ENCODE data around the gene EFNA4.

Gene EFNA4

DNA sequence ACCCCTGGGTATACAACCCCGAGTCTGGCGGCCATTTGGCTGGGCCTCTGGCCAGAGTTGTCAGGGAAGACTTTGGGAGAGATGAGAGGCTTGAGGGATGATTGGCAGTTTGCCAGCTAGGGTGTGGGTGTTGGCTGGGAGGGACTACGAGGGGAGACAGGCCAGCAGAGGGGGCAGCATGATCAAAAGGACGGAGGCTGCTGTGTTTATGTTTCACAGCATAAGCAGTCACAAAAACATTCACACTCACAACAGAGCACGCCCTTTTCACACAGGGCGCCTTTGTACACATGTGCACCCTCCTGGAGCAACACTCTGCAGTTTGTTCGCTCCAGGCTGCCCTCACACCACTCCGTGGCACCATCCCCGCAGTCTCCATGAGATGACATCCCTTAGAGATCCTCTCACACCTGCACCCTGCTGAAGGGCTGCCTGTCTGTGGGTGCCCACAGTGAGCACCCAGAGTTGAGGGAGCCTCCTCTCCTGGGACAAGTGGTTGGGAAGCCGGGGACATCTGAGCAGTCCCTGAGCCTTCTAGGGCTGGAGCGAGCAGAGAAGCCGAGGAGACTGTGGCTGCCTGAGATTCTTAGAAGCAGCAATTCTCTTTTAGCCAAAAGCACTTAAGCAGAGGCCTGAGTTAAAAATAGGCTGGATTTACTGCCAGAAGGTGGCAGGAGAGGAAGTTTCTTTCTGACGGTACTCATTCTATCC is 30.5 kb downstream of the EFNA4 start:
- DNase-seq (ENCODE audit: low spot score), result no peak
- TF ChIP-seq, protein P1, sequence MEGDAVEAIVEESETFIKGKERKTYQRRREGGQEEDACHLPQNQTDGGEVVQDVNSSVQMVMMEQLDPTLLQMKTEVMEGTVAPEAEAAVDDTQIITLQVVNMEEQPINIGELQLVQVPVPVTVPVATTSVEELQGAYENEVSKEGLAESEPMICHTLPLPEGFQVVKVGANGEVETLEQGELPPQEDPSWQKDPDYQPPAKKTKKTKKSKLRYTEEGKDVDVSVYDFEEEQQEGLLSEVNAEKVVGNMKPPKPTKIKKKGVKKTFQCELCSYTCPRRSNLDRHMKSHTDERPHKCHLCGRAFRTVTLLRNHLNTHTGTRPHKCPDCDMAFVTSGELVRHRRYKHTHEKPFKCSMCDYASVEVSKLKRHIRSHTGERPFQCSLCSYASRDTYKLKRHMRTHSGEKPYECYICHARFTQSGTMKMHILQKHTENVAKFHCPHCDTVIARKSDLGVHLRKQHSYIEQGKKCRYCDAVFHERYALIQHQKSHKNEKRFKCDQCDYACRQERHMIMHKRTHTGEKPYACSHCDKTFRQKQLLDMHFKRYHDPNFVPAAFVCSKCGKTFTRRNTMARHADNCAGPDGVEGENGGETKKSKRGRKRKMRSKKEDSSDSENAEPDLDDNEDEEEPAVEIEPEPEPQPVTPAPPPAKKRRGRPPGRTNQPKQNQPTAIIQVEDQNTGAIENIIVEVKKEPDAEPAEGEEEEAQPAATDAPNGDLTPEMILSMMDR (IDR thresholded peaks at IDR 0.05; ENCODE audit: extremely low read depth, missing control alignments), result no peak

DNA sequence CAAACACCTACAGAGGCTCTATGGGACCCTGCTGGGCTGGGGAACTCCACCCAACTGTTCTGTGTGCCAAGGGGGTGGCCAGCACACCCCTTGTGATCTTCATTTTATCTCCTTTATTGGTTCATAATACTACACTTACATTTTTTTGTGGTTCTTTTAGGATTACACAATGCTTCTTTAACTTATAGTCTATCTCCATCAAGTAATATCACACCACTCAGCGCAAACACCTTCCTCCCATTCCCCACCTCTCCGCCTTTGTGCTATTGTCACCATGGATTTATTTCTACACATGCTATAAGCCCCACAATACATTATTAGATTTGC is 31.0 kb downstream of the EFNA4 start:
- DNase-seq (ENCODE audit: low spot score), result no peak
- TF ChIP-seq, protein P1 (IDR thresholded peaks at IDR 0.05; ENCODE audit: extremely low read depth, missing control alignments), result no peak

DNA sequence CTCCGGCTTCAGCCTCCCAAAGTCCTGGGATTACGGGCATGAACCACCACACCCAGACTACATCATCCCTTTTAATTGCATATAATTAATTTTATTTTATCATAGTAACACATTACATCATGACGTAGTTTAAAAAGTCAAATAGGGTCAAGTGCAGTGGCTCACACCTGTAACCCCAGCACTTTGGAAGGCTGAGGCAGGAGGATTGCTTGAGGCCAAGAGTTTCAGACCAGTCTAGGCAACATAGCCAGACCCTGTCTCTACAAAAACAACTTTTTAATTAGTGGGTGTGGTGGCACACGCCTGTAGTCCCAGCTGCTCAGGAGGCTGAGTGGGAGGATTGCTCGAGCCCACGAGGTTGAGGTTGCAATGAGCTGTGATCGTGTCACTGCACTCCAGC is 35.8 kb downstream of the EFNA4 start:
- no peak for DNase-seq (ENCODE audit: low spot score)
- TF ChIP-seq, protein P1 (IDR thresholded peaks at IDR 0.05; ENCODE audit: extremely low read depth, missing control alignments), result no peak

DNA sequence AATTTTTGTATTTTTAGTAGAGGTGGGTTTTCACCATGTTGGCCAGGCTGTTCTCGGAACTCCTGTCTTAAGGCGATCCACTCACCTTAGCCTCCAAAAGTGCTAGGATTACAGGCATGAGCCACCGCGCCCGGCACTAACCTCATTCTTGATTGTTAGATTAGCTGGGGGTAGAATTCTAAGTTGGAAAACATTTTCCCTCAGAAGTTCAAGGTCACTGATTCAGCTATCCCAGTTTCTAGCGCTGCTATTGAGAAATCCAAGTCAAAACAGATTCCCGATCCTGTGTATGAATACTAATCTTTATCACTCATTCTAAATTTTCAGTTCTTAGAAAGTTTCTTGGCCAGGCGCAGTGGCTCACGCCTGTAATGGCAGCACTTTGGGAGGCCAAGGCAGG is 39.8 kb downstream of the EFNA4 start:
- DNase-seq (ENCODE audit: low spot score), result no peak
- TF ChIP-seq, protein P1 (IDR thresholded peaks at IDR 0.05; ENCODE audit: extremely low read depth, missing control alignments), result no peak

DNA sequence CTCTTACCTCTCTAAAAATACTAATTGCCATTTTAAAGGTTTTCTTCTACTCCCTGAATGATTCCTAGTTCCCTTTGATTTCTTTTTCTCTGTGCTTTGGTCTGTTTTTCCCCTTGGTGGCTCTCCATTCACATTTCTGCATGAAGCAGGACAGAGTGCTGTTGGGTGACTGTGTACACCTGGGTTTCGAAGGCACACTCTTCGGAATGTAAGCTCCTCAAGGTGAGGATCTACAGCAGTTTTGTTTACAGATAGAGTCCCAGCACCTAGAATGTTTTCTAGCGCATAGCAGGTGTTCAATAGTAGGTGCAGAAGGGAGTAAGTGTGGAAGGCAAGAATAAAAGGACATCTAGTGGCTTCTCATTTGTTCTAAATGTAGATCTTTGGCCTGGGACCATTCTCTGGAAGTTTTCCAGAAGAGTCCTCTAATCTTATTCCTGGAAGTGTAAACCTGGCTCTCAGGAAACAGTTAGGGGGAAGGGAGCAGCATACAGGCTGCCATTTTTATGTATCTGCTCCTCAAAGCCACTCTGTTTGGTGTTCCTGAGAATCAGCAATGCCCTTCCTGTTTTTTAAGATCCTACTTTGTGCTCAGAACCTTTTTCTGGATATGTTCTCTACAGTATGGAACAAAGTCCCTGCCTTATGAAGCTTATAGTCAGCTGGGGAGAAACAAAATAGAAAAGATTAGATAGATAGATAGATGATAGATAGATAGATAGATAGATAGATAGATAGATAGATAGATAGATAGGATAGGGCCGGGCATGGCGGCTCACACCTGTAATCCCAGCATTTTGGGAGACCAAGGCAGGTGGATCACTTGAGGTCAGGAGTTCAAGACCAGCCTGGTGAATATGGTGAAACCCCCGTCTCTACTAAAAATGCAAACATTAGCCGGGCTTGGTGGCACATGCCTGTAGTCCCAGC is 41.3 kb downstream of the EFNA4 start:
- DNase-seq (ENCODE audit: low spot score), result no peak
- TF ChIP-seq, protein P1 (IDR thresholded peaks at IDR 0.05; ENCODE audit: extremely low read depth, missing control alignments), result no peak

DNA sequence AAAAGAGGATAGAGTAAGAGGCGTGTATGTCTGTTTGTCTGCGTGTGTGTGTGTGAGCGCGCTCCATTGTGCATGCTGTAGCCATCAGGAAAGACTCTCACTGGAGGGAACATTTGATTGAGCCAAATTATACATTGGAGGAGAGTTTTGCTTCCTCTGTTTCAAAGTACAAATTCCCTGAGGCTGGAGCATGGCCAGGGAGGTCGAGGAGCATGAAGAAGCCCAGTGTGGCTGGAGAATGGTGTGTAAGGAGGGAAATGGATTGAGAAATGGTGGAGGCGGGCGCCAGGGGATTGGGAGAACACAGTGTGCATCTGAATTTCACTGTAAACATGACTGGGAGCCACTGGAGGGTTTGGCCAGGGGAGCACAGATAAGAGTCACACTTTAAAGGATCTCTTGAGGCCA is 42.1 kb downstream of the EFNA4 start:
- TF ChIP-seq, protein P1 (IDR thresholded peaks at IDR 0.05; ENCODE audit: extremely low read depth, missing control alignments), result no peak
- no peak for DNase-seq (ENCODE audit: low spot score)

DNA sequence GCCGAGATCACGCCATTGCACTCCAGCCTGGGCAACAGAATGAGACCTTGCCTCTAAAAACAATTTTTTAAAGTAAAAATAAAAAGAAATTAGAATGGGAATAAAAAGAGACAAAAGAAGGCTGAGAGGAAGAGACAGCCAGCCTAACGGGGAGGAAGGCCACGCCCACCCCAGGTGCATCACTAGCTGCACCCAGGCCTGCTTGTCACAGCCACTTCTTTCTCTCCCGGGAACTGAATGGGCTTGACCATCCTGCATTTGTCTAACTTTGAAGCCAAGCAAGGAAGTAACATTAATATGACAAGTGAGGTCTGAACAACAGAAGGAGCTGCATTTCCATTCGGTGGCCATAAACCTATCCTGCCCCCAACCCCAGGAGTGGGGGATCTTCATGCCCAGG is 43.3 kb downstream of the EFNA4 start:
- DNase-seq (ENCODE audit: low spot score), result no peak

More for the DNA sequence above, 43.3 kb downstream of the EFNA4 start:
- TF ChIP-seq, protein P1 (IDR thresholded peaks at IDR 0.05; ENCODE audit: extremely low read depth, missing control alignments), result no peak
